BJ (cell line): ENCODE data around the gene KANK4. TPM values are rescaled to one million over a fixed set of nuclear protein-coding genes. Genes with fewer than 3 reads are reported as not detected.

Experiments
- CTCF ChIA-PET: fragments of 350-600 bp; formaldehyde crosslinking; extraction: SDS; loops from one replicate; lab custom pipeline; 2021; ENCODE audit warnings: antibody characterized with exemption, inconsistent platforms; lab: Yijun Ruan, JAX
- POLR2A ChIA-PET: fragments of 300-600 bp; sonication (Branson Sonifier 250); formaldehyde crosslinking; extraction: SDS; loops from one replicate; lab custom pipeline; 2021; ENCODE audit warnings: antibody characterized with exemption; lab: Charles Lee
- DNase-seq: peaks from one replicate; pipeline ENCODE4 v3.0.0-alpha.2; 2011; ENCODE audit warnings: low read depth
- H3K27me3 ChIP-seq: 2 replicates; pipeline ENCODE4 v1.6.0; 2011; ENCODE audit warnings: low read length; ENCODE audit not compliant: control insufficient read depth, insufficient read depth
- H3K36me3 ChIP-seq: 2 replicates; pipeline ENCODE4 v1.5.1; 2011; ENCODE audit warnings: low read length; ENCODE audit not compliant: control insufficient read depth, insufficient read depth
- H3K4me3 ChIP-seq: 2 replicates; pipeline ENCODE4 v1.5.1; 2011; ENCODE audit warnings: low read depth, mild to moderate bottlenecking, control low read depth, low read length
- CTCF ChIP-seq: IDR thresholded peaks from 2 replicates; pipeline ENCODE4 v1.5.1; 2011; ENCODE audit warnings: low read depth, mild to moderate bottlenecking, control low read depth, inconsistent platforms, low read length, moderate library complexity; ENCODE audit not compliant: insufficient read depth
- polyA minus RNA-seq: library from RNA; depleted of rRNA, polyadenylated mRNA; stranded (reverse); fragments of >200 nt; gene quantifications from 2 replicates; pipeline ENCODE4 v1.2.3, GENCODE V29; 2011; rRNA and poly(A)+ RNA removed
- polyA plus RNA-seq: library from polyadenylated mRNA; depleted of rRNA; stranded (reverse); fragments of >200 nt; gene quantifications from 2 replicates; pipeline ENCODE4 v1.2.3, GENCODE V29; 2011; rRNA removed

Gene KANK4
- polyA plus RNA-seq (0.05 and 0.06 TPM in 2 replicates), polyA minus RNA-seq (0.14 and 0.31 TPM in 2 replicates)

GRCh38 chr1:62318756-62319544 is at the start of gene KANK4:
Gene KANK4 (minus strand): TSS chr1:62319434. CDS start chr1:62281564, 37,870 bp downstream.
- POLR2A ChIA-PET: no interaction called here
- DNase-seq: no peak
- TF ChIP-seq CTCF: no peak
- CTCF ChIA-PET: no interaction called here
- no peaks in the 10 kb centered on the region for H3K36me3 ChIP-seq
- peaks cover 22% of the 10 kb centered on the region for H3K27me3 ChIP-seq
- H3K4me3 ChIP-seq: peak within 1 kb of the TSS; percentile 28

- CTCF ChIA-PET: no interaction called here
- DNase-seq: no peak
- POLR2A ChIA-PET: no interaction called here
Observed at GRCh38 chr1:62368989-62369388, 49.8 kb upstream of the KANK4 start.

GRCh38 chr1:62367005-62367557 is 47.8 kb upstream of the KANK4 start:
- H3K27me3 ChIP-seq: no peaks in the 10 kb centered on the region
- no peaks in the 10 kb centered on the region for H3K36me3 ChIP-seq
- no peak for TF ChIP-seq CTCF
- no peak overlapping the region for H3K4me3 ChIP-seq
- ChIA-PET POLR2A (no interaction called here), CTCF (no interaction called here)
- no peak for DNase-seq

More at GRCh38 chr1:62368989-62369388, 49.8 kb upstream of the KANK4 start:
- Histone ChIP-seq H3K4me3 (no peak overlapping the region), H3K36me3 (no peaks in the 10 kb centered on the region), H3K27me3 (no peaks in the 10 kb centered on the region)
- TF ChIP-seq CTCF: no peak

GRCh38 chr1:62364721-62365120 is 45.5 kb upstream of the KANK4 start:
- Histone ChIP-seq H3K27me3 (no peaks in the 10 kb centered on the region), H3K36me3 (no peaks in the 10 kb centered on the region), H3K4me3 (no peak overlapping the region)
- no peak for DNase-seq
- TF ChIP-seq CTCF: no peak
- CTCF ChIA-PET: no interaction called here
- POLR2A ChIA-PET: no interaction called here

GRCh38 chr1:62362926-62363325 is 43.7 kb upstream of the KANK4 start:
- DNase-seq: no peak
- CTCF ChIA-PET: no interaction called here

More at GRCh38 chr1:62362926-62363325, 43.7 kb upstream of the KANK4 start:
- Histone ChIP-seq H3K4me3 (no peak overlapping the region), H3K36me3 (no peaks in the 10 kb centered on the region), H3K27me3 (no peaks in the 10 kb centered on the region)
- TF ChIP-seq CTCF: no peak
- POLR2A ChIA-PET: no interaction called here
